Spleen (tissue), 11 donors: Measurements from ENCODE around the gene AQR. TPM values are rescaled to one million over a fixed set of nuclear protein-coding genes. Genes with fewer than 3 reads are reported as not detected.

Experiments
- DNase-seq: peaks from one replicate; pipeline ENCODE4 v3.0.0-alpha.2; 2020
- H3K27ac ChIP-seq, 8 donors: fragments of 200-600 bp; sonication (generic) in 7 of 8; 1 replicate in 4 of 8; 2 replicates in 4 of 8; pipeline versions ENCODE4 v1.5.0 to v1.8.0; 2016 to 2021; ENCODE audit warnings: inconsistent platforms in 4 of 8, mild to moderate bottlenecking in 4 of 8, moderate library complexity in 1 of 8
- H3K27me3 ChIP-seq, 7 donors: fragments of 200-600 bp; sonication (generic) in 6 of 7; replicated peaks in 1 of 7; 1 replicate in 4 of 7; 2 replicates in 3 of 7; pipeline versions ENCODE4 v1.5.0 to v1.8.0; 2016 to 2021; ENCODE audit warnings: inconsistent platforms in 3 of 7, mild to moderate bottlenecking in 1 of 7
- H3K36me3 ChIP-seq, 6 donors: fragments of 200-600 bp; sonication (generic) in 5 of 6; 1 replicate in 4 of 6; 2 replicates in 2 of 6; pipeline versions ENCODE4 v1.5.0 to v1.8.0; 2016 to 2021; ENCODE audit warnings: inconsistent platforms in 2 of 6
- H3K4me1 ChIP-seq, 6 donors: fragments of 200-600 bp; sonication (generic) in 5 of 6; 1 replicate in 3 of 6; 2 replicates in 3 of 6; pipeline versions ENCODE4 v1.5.0 to v1.8.0; 2016 to 2021; ENCODE audit warnings: inconsistent platforms in 3 of 6
- H3K4me3 ChIP-seq, 8 donors: fragments of 200-600 bp; sonication (generic) in 7 of 8; 1 replicate in 4 of 8; 2 replicates in 4 of 8; pipeline versions ENCODE4 v1.5.0 to v1.8.0; 2016 to 2021; ENCODE audit warnings: inconsistent platforms in 4 of 8, mild to moderate bottlenecking in 4 of 8, moderate library complexity in 2 of 8
- H3K9me3 ChIP-seq, 8 donors: fragments of 200-600 bp; sonication (generic) in 7 of 8; 1 replicate in 4 of 8; 2 replicates in 4 of 8; pipeline versions ENCODE4 v1.5.0 to v1.8.0; 2016 to 2021; ENCODE audit warnings: inconsistent platforms in 4 of 8
- POLR2A ChIP-seq, 3 donors: fragments of 450-650 bp; IDR thresholded peaks; one replicate each; pipeline ENCODE4 v1.5.1; 2017; ENCODE audit warnings: antibody characterized with exemption in 3 of 3, mild to moderate bottlenecking in 1 of 3
- POLR2AphosphoS5 ChIP-seq, 3 donors: sonication (generic); formaldehyde crosslinking; IDR thresholded peaks; one replicate each; pipeline ENCODE4 v1.5.1; 2017; ENCODE audit warnings: antibody characterized with exemption in 3 of 3
- WGBS, 5 donors: extraction: QIAGEN DNeasy Blood & Tissue Kit in 3 of 5; methylation state at CpG; one replicate each; pipeline versions ENCODE4 v1.1.5 to v1.1.7; 2013 to 2018; 5-methylcytosine and 5-hydroxymethylcytosine counted together
- intact Hi-C: fragments of 100-400 bp; cut with DNase I; formaldehyde crosslinking; loops from one replicate; pipeline ENCODE4 v1.15.0; 2023; ENCODE audit warnings: low total_unique reads
- polyA plus RNA-seq, 3 donors: library from polyadenylated mRNA; stranded (reverse); fragments of 200-250 nt; gene quantifications; one replicate each; pipeline ENCODE4 v1.2.1, GENCODE V29; 2013
- total RNA-seq, 7 donors: library from RNA; depleted of rRNA in 3 of 7; stranded (reverse); fragments of >200 nt in 3 of 7; fragmentation: NEBNext Ultra II Directional in 4 of 7; extraction: Animal tissue kit (Norgen Biotek cat#: 25700) in 4 of 7; gene quantifications; one replicate each; pipeline versions ENCODE4 v1.1.0 to v1.2.1, GENCODE V29; 2016 to 2021
- TF ChIP-seq, protein P1 (sequence below), 11 experiments: fragments of 200-600 bp in 7 of 11; fragments of 450-650 bp in 4 of 11; sonication (generic) in 4 of 11; IDR thresholded peaks in 8 of 11; conservative IDR thresholded peaks in 3 of 11; 1 replicate in 7 of 11; 2 replicates in 4 of 11; pipeline versions ENCODE4 v1.4.0 to v1.8.0; 2016 to 2021; ENCODE audit warnings: antibody characterized with exemption in 11 of 11, inconsistent platforms in 4 of 11, mild to moderate bottlenecking in 1 of 11
- donor health status: healthy with polysubstance abuse.
- donor health status: DM: no; HTN: no; CAD: no; lungs with moderate emphysema.
- donor health status: DM: no; HTN: no; CAD: no.
- donor health status: Bipolar disorder and iron deficiency.
- donor health status: healthy.
- donor health status: DM: no; HTN: no; CAD: no.
- donor health status: DM: yes; HTN: yes; CAD: no.

The AQR gene
- total and polyA plus RNA-seq, 10 donors, result 10.0 to 38.2 (median 32.7) TPM

DNA sequence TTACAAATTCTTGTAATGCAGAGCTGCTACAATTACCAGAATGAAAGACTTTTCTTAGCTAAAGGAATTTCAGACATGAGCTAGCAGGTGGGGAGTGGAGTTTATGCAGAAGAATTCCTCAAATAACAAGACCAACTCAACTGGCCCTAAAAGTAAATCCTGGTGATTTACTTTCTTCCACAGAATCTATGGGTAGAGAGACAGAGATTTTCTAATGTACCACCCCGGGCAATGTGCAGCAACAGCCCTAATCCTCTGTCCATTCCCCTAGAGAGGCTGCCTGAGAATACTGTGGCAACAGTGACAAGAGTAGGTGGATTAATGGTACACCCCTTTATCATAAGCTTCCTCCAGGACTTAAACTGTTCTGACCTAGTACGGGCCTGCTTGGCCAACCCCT, 55.2 kb downstream of the AQR start:
- Histone ChIP-seq H3K4me1 (no peaks in the 10 kb centered on the region), H3K9me3 (no peaks in the 10 kb centered on the region), H3K27me3 (no peaks in the 10 kb centered on the region), H3K4me3 (no peak overlapping the region), H3K36me3 (peaks cover 7 to 100% (median 77%) of the 10 kb centered on the region in 6 donors), H3K27ac (no peak overlapping the region)
- 90 to 95% (median 95%) methylated on average over 2 of the region's 2 CpGs for WGBS, 5 donors
- intact Hi-C loops, result no loop called here
- no peak for DNase-seq
- TF ChIP-seq POLR2A (IDR thresholded peaks at IDR 0.05) (no peak), POLR2AphosphoS5 (IDR thresholded peaks at IDR 0.05) (no peak)

DNA sequence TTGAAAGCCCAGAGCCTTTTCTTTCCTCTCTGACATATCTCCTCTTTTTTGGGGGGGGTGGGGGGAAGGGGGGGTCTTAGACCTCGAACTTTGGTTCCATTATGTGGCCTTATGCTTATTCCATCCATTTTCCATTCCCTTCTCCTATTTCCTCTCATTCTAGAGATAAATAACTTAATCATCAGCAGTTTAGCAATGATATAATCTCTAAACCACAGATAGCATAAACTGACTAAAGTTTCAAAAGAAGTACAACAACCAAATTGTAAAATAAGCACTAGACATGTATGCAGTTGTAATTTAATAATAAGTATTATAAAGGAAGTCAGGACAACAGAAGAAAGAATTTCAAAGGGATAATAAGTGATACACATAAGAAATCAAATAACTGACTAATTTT, 64.5 kb downstream of the AQR start:
- Histone ChIP-seq H3K4me1 (no peaks in the 10 kb centered on the region), H3K9me3 (no peaks in the 10 kb centered on the region), H3K27ac (no peak overlapping the region), H3K4me3 (no peak overlapping the region), H3K36me3 (peaks cover 0 to 100% (median 72%) of the 10 kb centered on the region in 6 donors), H3K27me3 (no peaks in the 10 kb centered on the region)
- intact Hi-C loops, result no loop called here
- DNase-seq, result no peak
- TF ChIP-seq, protein P1, sequence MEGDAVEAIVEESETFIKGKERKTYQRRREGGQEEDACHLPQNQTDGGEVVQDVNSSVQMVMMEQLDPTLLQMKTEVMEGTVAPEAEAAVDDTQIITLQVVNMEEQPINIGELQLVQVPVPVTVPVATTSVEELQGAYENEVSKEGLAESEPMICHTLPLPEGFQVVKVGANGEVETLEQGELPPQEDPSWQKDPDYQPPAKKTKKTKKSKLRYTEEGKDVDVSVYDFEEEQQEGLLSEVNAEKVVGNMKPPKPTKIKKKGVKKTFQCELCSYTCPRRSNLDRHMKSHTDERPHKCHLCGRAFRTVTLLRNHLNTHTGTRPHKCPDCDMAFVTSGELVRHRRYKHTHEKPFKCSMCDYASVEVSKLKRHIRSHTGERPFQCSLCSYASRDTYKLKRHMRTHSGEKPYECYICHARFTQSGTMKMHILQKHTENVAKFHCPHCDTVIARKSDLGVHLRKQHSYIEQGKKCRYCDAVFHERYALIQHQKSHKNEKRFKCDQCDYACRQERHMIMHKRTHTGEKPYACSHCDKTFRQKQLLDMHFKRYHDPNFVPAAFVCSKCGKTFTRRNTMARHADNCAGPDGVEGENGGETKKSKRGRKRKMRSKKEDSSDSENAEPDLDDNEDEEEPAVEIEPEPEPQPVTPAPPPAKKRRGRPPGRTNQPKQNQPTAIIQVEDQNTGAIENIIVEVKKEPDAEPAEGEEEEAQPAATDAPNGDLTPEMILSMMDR (IDR thresholded peaks at IDR 0.05 in 8 of 11, conservative IDR thresholded peaks at IDR 0.05 in 3 of 11), result no peak
- TF ChIP-seq POLR2AphosphoS5 (IDR thresholded peaks at IDR 0.05) (no peak), POLR2A (IDR thresholded peaks at IDR 0.05) (no peak)
- WGBS, 5 donors, result 93 to 100% (median 96%) methylated on average over 1 of the region's 1 CpG

DNA sequence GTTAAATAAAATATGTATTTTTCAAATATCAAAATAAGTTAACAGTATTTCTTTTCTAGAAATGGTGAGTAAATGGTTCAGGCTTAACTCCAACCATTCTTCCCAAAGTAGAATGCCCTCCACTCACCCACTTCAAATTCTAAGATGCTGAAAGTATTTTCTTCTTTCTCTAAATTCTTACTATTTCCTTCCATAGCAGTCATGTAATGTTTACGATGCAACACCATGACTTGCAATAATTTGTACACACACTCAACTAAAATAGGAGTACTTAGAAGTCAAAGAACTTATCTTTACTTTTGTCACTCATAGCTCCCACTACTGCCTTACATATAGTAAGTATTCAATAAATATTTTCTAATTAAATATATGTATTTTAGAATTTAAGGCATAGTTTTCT, 65.0 kb downstream of the AQR start:
- intact Hi-C loops, result no loop called here
- 69 to 84% (median 69%) methylated on average over 1 of the region's 1 CpG for WGBS, 5 donors
- Histone ChIP-seq H3K9me3 (no peaks in the 10 kb centered on the region), H3K27ac (no peak overlapping the region), H3K4me1 (no peaks in the 10 kb centered on the region), H3K36me3 (peaks cover 0 to 100% (median 73%) of the 10 kb centered on the region in 6 donors), H3K4me3 (no peak overlapping the region), H3K27me3 (no peaks in the 10 kb centered on the region)
- no peak for DNase-seq
- TF ChIP-seq, protein P1 (IDR thresholded peaks at IDR 0.05 in 8 of 11, conservative IDR thresholded peaks at IDR 0.05 in 3 of 11), result no peak
- TF ChIP-seq POLR2AphosphoS5 (IDR thresholded peaks at IDR 0.05) (no peak), POLR2A (IDR thresholded peaks at IDR 0.05) (no peak)

DNA sequence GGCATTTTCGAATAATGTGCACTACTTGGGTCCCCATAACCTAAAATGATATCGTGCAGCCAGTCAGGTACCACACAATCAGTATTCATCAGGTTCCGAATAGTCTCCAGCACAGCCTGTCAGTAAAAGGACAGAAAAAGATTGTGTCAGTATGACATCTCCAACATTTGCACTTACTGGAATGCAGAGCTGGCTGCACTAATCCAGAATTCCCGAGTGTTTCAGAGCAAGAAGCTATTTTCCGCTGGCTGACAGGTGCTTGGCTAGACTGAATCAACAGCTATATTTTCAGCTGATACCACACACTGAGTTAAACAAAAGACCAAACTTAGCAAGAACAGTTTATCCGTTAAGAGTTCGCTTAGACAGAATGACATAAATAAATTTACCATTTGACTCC, 68.8 kb downstream of the AQR start:
- 94 to 99% (median 97%) methylated on average over 7 of the region's 7 CpGs for WGBS, 5 donors
- Histone ChIP-seq H3K36me3 (peaks cover 0 to 100% (median 70%) of the 10 kb centered on the region in 6 donors), H3K4me1 (no peaks in the 10 kb centered on the region), H3K4me3 (no peak overlapping the region), H3K27me3 (no peaks in the 10 kb centered on the region), H3K9me3 (no peaks in the 10 kb centered on the region), H3K27ac (no peak overlapping the region)
- no peak for DNase-seq
- intact Hi-C loops, result no loop called here
- TF ChIP-seq, protein P1 (IDR thresholded peaks at IDR 0.05 in 8 of 11, conservative IDR thresholded peaks at IDR 0.05 in 3 of 11), result no peak
- TF ChIP-seq POLR2AphosphoS5 (IDR thresholded peaks at IDR 0.05), result no peak
- TF ChIP-seq POLR2A (IDR thresholded peaks at IDR 0.05), result no peak

DNA sequence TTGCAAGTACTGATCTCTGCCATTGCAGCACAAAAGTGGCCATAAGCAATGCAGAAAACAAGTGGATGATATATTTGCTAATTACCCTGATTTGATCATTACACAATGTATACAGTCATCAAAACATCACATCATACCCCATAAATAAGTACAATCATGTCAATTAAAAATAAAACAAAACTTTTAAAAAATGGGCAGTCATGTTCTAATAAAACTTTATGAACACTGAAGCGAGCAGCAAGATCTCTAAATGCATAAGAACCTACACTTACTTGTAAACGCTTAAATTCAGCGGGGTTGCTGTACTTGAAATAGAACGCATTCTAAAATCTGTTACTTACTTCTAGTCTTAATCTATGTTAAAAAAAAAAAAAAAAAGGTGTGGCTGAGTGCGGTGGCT, 73.4 kb downstream of the AQR start:
- no peaks in the 10 kb centered on the region for H3K27me3 ChIP-seq
- TF ChIP-seq POLR2A (IDR thresholded peaks at IDR 0.05) (no peak), POLR2AphosphoS5 (IDR thresholded peaks at IDR 0.05) (no peak)
- TF ChIP-seq, protein P1 (IDR thresholded peaks at IDR 0.05 in 8 of 11, conservative IDR thresholded peaks at IDR 0.05 in 3 of 11), result no peak
- intact Hi-C loops, result no loop called here
- no peaks in the 10 kb centered on the region for H3K4me1 ChIP-seq
- H3K9me3 ChIP-seq, result peaks cover 0 to 28% (median 22%) of the 10 kb centered on the region in 8 donors
- no peak overlapping the region for H3K4me3 ChIP-seq
- 97 to 99% (median 98%) methylated on average over 5 of the region's 5 CpGs for WGBS, 5 donors
- H3K27ac ChIP-seq, result no peak overlapping the region
- DNase-seq, result no peak
- peaks cover 8 to 99% (median 79%) of the 10 kb centered on the region in 6 donors for H3K36me3 ChIP-seq
